Fibroblast of the conjunctiva (primary cell): Measurements from ENCODE around the gene TMEM236.

ENCODE experiments used
- DNase-seq: peaks from one replicate; pipeline ENCODE4 v3.0.0-alpha.2; 2010; ENCODE audit warnings: low read depth

TMEM236 gene

DNA sequence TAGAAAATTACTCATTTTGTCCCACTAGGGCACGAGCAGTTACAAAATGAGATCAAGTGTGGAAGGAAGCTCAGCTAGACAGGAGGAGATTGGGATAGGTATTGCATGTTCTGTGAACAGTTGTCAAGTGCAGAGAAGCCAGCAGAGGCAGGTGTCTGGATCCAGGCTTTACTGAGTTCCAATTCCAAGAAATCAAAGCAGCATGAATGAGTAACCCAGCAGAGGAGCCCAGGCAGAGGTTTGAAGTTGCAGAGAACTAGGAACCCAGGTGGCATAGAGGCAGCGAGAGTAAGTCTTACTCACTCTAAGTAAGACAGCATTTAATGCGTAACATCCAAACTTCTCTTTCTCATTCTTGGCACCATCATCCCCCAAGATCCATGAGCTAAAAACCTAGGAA, 68.9 kb downstream of the TMEM236 start:
- no peak for DNase-seq

GRCh38 chr10:17821893-17822292, 69.9 kb downstream of the TMEM236 start:
- no peak for DNase-seq

- DNase-seq: no peak
Measured at GRCh38 chr10:17831341-17831740, 79.3 kb downstream of the TMEM236 start.

- DNase-seq: no peak
Measured at GRCh38 chr10:17831896-17832295, 79.9 kb downstream of the TMEM236 start.

DNA sequence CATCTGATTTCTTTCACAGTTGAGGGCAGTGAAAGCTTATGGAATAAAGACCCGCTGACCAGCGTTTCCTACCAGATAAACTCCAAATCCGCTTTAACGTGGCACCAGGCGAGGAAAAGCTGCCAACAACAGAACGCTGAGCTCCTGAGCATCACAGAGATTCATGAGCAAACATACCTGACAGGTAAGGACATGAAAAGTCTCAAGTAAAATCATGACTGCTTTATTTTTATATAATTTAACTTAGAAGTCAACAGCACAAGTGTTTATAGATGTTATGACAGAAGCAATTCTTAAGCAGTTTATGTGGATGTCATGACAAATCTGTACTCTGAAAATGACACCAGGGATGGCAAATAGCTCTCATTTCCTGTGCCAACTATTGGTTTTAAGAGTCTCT, 81.7 kb downstream of the TMEM236 start:
- no peak for DNase-seq

GRCh38 chr10:17835688-17836087, 83.7 kb downstream of the TMEM236 start:
- peak; percentile 53 for DNase-seq

DNA sequence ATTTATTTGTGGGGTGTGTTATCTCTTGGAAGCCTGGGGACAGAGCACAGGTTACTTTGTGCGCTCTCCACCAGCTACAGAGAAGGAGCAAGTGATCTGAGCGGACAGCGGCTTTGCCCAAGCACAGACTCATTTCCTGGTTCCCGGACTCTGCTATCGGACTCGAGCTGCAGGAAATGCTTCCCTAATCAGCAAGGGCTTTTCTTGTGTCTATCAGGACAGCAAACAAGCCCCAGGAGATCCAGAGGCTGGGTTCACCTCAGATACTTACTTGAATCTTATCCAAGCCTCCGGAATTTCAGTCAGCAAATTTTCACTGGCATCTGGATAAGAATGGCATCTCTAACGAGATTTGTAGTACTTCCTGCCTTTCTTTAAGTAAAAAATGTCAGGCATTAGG, 84.9 kb downstream of the TMEM236 start:
- DNase-seq: peak; percentile 12

- no peak for DNase-seq
Measured at GRCh38 chr10:17838080-17838648, 86.2 kb downstream of the TMEM236 start.

DNA sequence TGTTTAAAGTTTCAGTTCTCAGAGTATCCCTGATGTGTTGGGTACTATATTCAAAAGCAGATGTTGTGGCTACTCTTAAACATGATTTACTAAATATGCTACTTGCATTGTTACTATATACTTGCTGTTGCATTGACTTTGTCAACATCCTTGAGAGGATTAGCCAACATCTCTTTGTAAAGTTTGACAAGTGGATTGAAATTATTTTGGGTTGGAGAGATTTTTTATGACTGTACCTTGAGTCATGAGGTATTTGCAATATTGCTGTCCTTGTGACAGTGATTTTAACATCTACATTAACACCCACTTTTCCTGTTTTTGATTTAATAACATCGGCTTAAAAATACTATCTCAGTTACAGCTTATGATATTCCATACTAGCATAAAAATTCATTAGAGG, 89.0 kb downstream of the TMEM236 start:
- DNase-seq: no peak

DNA sequence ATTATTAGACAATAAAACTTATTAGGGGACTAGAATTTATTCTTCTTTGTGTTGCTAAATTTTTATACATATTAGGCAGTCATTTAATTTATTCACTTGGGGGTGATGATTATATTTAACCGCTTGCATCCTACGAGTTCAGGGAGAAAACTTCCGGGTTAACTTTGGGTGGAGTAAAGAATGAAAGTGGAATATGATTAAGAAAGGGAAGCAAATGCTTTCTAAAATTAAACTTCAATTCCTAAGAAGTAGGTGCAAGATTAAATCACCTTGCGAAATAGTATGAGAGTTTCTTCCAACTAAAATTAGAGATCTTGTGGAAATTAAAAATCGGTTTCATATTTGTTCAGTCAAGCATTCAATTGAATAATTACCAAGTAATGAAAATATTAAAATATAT, 90.6 kb downstream of the TMEM236 start:
- no peak for DNase-seq

- DNase-seq: no peak
Measured at GRCh38 chr10:17847585-17848296, 95.7 kb downstream of the TMEM236 start.

GRCh38 chr10:17848646-17849045, 96.6 kb downstream of the TMEM236 start:
- no peak for DNase-seq
